GM12878 (cell line): Measurements from ENCODE around the gene PRRT3. TPM values are rescaled to one million over a fixed set of nuclear protein-coding genes. Genes with fewer than 3 reads are reported as not detected.
A peak's percentile ranks its signal among the peaks of the same experiment; 100 is the strongest.

Experiments
- ATAC-seq: fragments of 200-7000 bp; cut with Tn5 transposase; 3 replicates; pipeline ENCODE4 v1.9.1; 2020; ENCODE audit warnings: mild to moderate bottlenecking, moderate library complexity
- BruUV-seq: library from RNA; stranded (reverse); fragments of 400-500 nt; replicated peaks from 2 replicates; lab custom pipeline; 2021; lab: Mats Ljungman, UMichigan
- CTCF ChIA-PET: fragments of 300-600 bp; sonication (Branson Sonifier 250); formaldehyde crosslinking; extraction: SDS; loops from one replicate; lab custom pipeline; 2021; ENCODE audit warnings: inconsistent platforms; lab: Yijun Ruan, JAX
- POLR2A ChIA-PET: fragments of 350-600 bp; formaldehyde crosslinking; extraction: SDS; loops from one replicate; lab custom pipeline; 2021; ENCODE audit warnings: inconsistent platforms; lab: Charles Lee
- RAD21 ChIA-PET: fragments of 300-600 bp; sonication (Branson Sonifier 250); formaldehyde crosslinking; loops from one replicate; lab custom pipeline; 2023; ENCODE audit warnings: antibody characterized with exemption; ENCODE audit not compliant: unreplicated experiment; lab: Charles Lee
- SMC1A ChIA-PET: fragments of 300-600 bp; sonication (Branson Sonifier 250); formaldehyde crosslinking; loops from one replicate; lab custom pipeline; 2023; ENCODE audit not compliant: unreplicated experiment, uncharacterized antibody; lab: Charles Lee
- DNase-seq: peaks from one replicate; pipeline ENCODE4 v3.0.0-alpha.2; 2011; ENCODE audit warnings: low read depth, low spot score
- FAIRE-seq: peaks from 3 replicates; lab custom pipeline; 2011; peaks lifted over from hg19 to GRCh38; lab: Jason Lieb, UNC
- H2AFZ ChIP-seq: 2 replicates; pipeline ENCODE4 v1.6.0; 2011; ENCODE audit warnings: low read depth, low read length, control low read depth; ENCODE audit not compliant: control insufficient read depth
- H3K27ac ChIP-seq: 2 replicates; pipeline ENCODE4 v1.5.1; 2011; ENCODE audit warnings: control low read depth; ENCODE audit not compliant: control insufficient read depth, insufficient read depth
- H3K27me3 ChIP-seq, 2 experiments: replicated peaks in 1 of 2; 2 replicates each; pipeline versions ENCODE4 v1.6.0 to v1.6.1; 2011; ENCODE audit warnings: low read length in 1 of 2; ENCODE audit not compliant: control insufficient read depth in 2 of 2, insufficient read depth in 2 of 2
- H3K36me3 ChIP-seq, 2 experiments: 2 replicates each; pipeline ENCODE4 v1.5.1; 2011; ENCODE audit warnings: low read length in 1 of 2; ENCODE audit not compliant: control insufficient read depth in 2 of 2, insufficient read depth in 2 of 2
- H3K4me1 ChIP-seq: 2 replicates; pipeline ENCODE4 v1.6.1; 2011; ENCODE audit warnings: mild to moderate bottlenecking, low read length, moderate library complexity, mixed read lengths; ENCODE audit not compliant: control insufficient read depth, insufficient read depth
- H3K4me2 ChIP-seq: 2 replicates; pipeline ENCODE4 v1.6.0; 2011; ENCODE audit warnings: control low read depth; ENCODE audit not compliant: control insufficient read depth, insufficient read depth
- H3K4me3 ChIP-seq: fragments of 200-600 bp; sonication (generic); 2 replicates; pipeline ENCODE4 v1.5.1; 2016
- H3K79me2 ChIP-seq: 2 replicates; pipeline ENCODE4 v1.6.0; 2011; ENCODE audit warnings: low read length; ENCODE audit not compliant: control insufficient read depth, insufficient read depth
- H3K9ac ChIP-seq: 2 replicates; pipeline ENCODE4 v1.8.0; 2011; ENCODE audit warnings: low read length, control low read depth, mixed read lengths; ENCODE audit not compliant: control insufficient read depth, insufficient read depth
- H3K9me3 ChIP-seq: replicated peaks from 3 replicates; pipeline ENCODE4 v1.5.1; 2011; ENCODE audit warnings: mild to moderate bottlenecking, low read length; ENCODE audit not compliant: control insufficient read depth, insufficient read depth
- H4K20me1 ChIP-seq: 2 replicates; pipeline ENCODE4 v1.6.0; 2011; ENCODE audit not compliant: control insufficient read depth, insufficient read depth
- BCLAF1 ChIP-seq: fragments of 450-650 bp; IDR thresholded peaks from 2 replicates; pipeline ENCODE4 v1.6.1; 2017; ENCODE audit warnings: antibody characterized with exemption, mild to moderate bottlenecking, moderate library complexity
- EED ChIP-seq: sonication (generic); IDR thresholded peaks from 2 replicates; pipeline ENCODE4 v1.6.1; 2016; ENCODE audit warnings: antibody characterized with exemption, low read depth
- MLLT1 ChIP-seq: fragments of 450-650 bp; IDR thresholded peaks from 2 replicates; pipeline ENCODE4 v1.6.1; 2016; ENCODE audit warnings: mild to moderate bottlenecking
- NRF1 ChIP-seq: conservative IDR thresholded peaks from 2 replicates; pipeline ENCODE4 v1.6.1; 2011; ENCODE audit warnings: mild to moderate bottlenecking, low read depth, low read length, improper control_type of control experiment
- PKNOX1 ChIP-seq: fragments of 450-650 bp; IDR thresholded peaks from 2 replicates; pipeline ENCODE4 v1.6.1; 2016; ENCODE audit warnings: mild to moderate bottlenecking
- POLR2AphosphoS5 ChIP-seq: IDR thresholded peaks from 2 replicates; pipeline ENCODE4 v1.6.1; 2011; ENCODE audit warnings: mild to moderate bottlenecking, low read length, inconsistent platforms
- SMC3 ChIP-seq: IDR thresholded peaks from 2 replicates; pipeline ENCODE4 v1.6.1; 2011; ENCODE audit warnings: low read length, improper control_type of control experiment, borderline replicate concordance
- SREBF1 ChIP-seq: IDR thresholded peaks from 2 replicates; pipeline ENCODE4 v1.6.1; 2012; ENCODE audit warnings: mild to moderate bottlenecking, low read length
- STAT1 ChIP-seq: fragments of 450-650 bp; conservative IDR thresholded peaks from 2 replicates; pipeline ENCODE4 v1.6.1; 2014; ENCODE audit warnings: antibody characterized with exemption, mild to moderate bottlenecking
- SUPT20H ChIP-seq: IDR thresholded peaks from 2 replicates; pipeline ENCODE4 v1.6.1; 2011; ENCODE audit warnings: low read depth, mild to moderate bottlenecking, low read length, moderate library complexity, borderline replicate concordance; ENCODE audit not compliant: control insufficient read depth
- YBX1 ChIP-seq: fragments of 450-650 bp; IDR thresholded peaks from 2 replicates; pipeline ENCODE4 v1.6.1; 2016; ENCODE audit warnings: antibody characterized with exemption
- ZBED1 ChIP-seq: IDR thresholded peaks from 2 replicates; pipeline ENCODE4 v1.6.1; 2016; ENCODE audit warnings: borderline replicate concordance
- ZNF24 ChIP-seq: fragments of 450-650 bp; IDR thresholded peaks from 2 replicates; pipeline ENCODE4 v1.6.1; 2017; ENCODE audit warnings: antibody characterized with exemption, mild to moderate bottlenecking
- ZNF384 ChIP-seq: IDR thresholded peaks from 2 replicates; pipeline ENCODE4 v1.6.1; 2012; ENCODE audit warnings: low read depth, mild to moderate bottlenecking, low read length, improper control_type of control experiment, borderline replicate concordance
- WGBS: methylation state at CpG from one replicate; pipeline ENCODE4 v1.1.6; 2016; ENCODE audit warnings: low lambda C conversion rate; ENCODE audit not compliant: insufficient replicate concordance, insufficient coverage; ENCODE audit errors: missing lambda C conversion rate; 5-methylcytosine and 5-hydroxymethylcytosine counted together
- in situ Hi-C: fragments of 300-500 bp; cut with MboI; formaldehyde crosslinking; loops from 9 replicates; pipeline ENCODE4 v1.14.3; 2018; ENCODE audit warnings: mixed read lengths
- intact Hi-C: fragments of 100-400 bp; cut with micrococcal nuclease; formaldehyde crosslinking; loops from one replicate; pipeline ENCODE4 v1.14.2; 2022; ENCODE audit not compliant: unreplicated experiment
- polyA plus RNA-seq, 11 experiments: library from polyadenylated mRNA; depleted of rRNA in 4 of 11; unstranded in 6 of 11; stranded (reverse) in 5 of 11; fragments of >200 nt; fragmentation: Nextera tagmentation in 4 of 11; fragmentation: Illumina TruSeq in 1 of 11; extraction: Ambion mirVana in 4 of 11; extraction: Trizol in 1 of 11; gene quantifications; 1 replicate in 1 of 11; 2 replicates in 10 of 11; pipeline versions ENCODE4 v1.2.1 to v1.2.3, GENCODE V29; 2011 to 2016; ENCODE audit warnings: inconsistent platforms in 2 of 11, missing spikeins in 2 of 11, low read depth in 1 of 11
- total RNA-seq, 4 experiments: library from RNA; depleted of rRNA in 3 of 4; stranded (reverse); fragments of >200 nt in 3 of 4; fragmentation: Illumina TruSeq in 1 of 4; extraction: Trizol in 1 of 4; gene quantifications; 2 replicates each; pipeline versions ENCODE4 v1.2.1 to v1.2.3, GENCODE V29; 2013 to 2021

PRRT3 gene
- total and polyA plus RNA-seq, 10 of the 15 experiments (the other 5 are each of a cell fraction or from before 2014, with no cell fraction given) = 0.53 to 18.0 (median 7.1) TPM

GRCh38 chr3:9980251-9980650 is 28.0 kb upstream of the PRRT3 start (continued):
- TF ChIP-seq SUPT20H (no peak), POLR2AphosphoS5 (no peak), EED (no peak), SMC3 (no peak), SREBF1 (no peak), ZBED1 (no peak), PKNOX1 (no peak)

GRCh38 chr3:9978710-9979305 is 26.6 kb upstream of the PRRT3 start:
- CTCF ChIA-PET = interaction anchor here (0.6 kb wide), 1 partner anchor 16 kb away, joined by 3 read pairs; no protein-coding TSS in a partner anchor
- no peak for ATAC-seq
- no peak for TF ChIP-seq MLLT1
- TF ChIP-seq NRF1 = no peak
- no peak for TF ChIP-seq YBX1
- no peak for TF ChIP-seq STAT1
- no peak for TF ChIP-seq BCLAF1
- TF ChIP-seq ZNF384 = no peak
- TF ChIP-seq ZNF24 = no peak

More at GRCh38 chr3:9978710-9979305, 26.6 kb upstream of the PRRT3 start:
- no TSS peak for BruUV-seq
- RAD21 ChIA-PET = interaction anchor here (1.2 kb wide), 1 partner anchor 47 kb away, joined by 5 read pairs; no protein-coding TSS in a partner anchor
- no peak overlapping the region for H2AFZ ChIP-seq
- DNase-seq (no peak), FAIRE-seq (no peak)
- H4K20me1 ChIP-seq = no peaks in the 10 kb centered on the region
- intact Hi-C loops (no loop called here), in situ Hi-C loops (no loop called here)
- H3K27me3 ChIP-seq = no peaks in the 10 kb centered on the region
- H3K4me3 ChIP-seq = no peak overlapping the region
- peaks cover 7% of the 10 kb centered on the region for H3K79me2 ChIP-seq
- H3K9me3 ChIP-seq = no peaks in the 10 kb centered on the region
- H3K36me3 ChIP-seq = peaks cover 0 to 9% of the 10 kb centered on the region in 2 experiments; a peak in 2 of 4 replicates
- no peak overlapping the region for H3K4me2 ChIP-seq
- SMC1A ChIA-PET = no interaction called here
- peak overlapping the region; percentile 18; the same call in 1 of the 2 replicates for H3K27ac ChIP-seq
- POLR2A ChIA-PET = interaction anchor here (0.6 to 0.9 kb wide), 2 partner anchors 46 to 1977 kb away, joined by 3 to 4 read pairs; no protein-coding TSS in a partner anchor
- 85% methylated on average over 8 of the region's 8 CpGs for WGBS
- no peaks in the 10 kb centered on the region for H3K4me1 ChIP-seq
- H3K9ac ChIP-seq = no peak overlapping the region
